Colonic mucosa (tissue), 4 donors: ENCODE measurements around the gene KLHL40. TPM values are rescaled to one million over a fixed set of nuclear protein-coding genes. Genes with fewer than 3 reads are reported as not detected.

ENCODE experiments used
- DNase-seq: peaks from one replicate; pipeline ENCODE4 v3.0.0-alpha.2; 2020
- H3K27ac ChIP-seq: fragments of 200-600 bp; one replicate; pipeline ENCODE4 v1.8.0; 2021
- H3K27me3 ChIP-seq: fragments of 200-600 bp; one replicate; pipeline ENCODE4 v1.8.0; 2021
- H3K36me3 ChIP-seq: fragments of 200-600 bp; one replicate; pipeline ENCODE4 v1.8.0; 2021
- H3K4me1 ChIP-seq: fragments of 200-600 bp; one replicate; pipeline ENCODE4 v1.8.0; 2021; ENCODE audit warnings: mild to moderate bottlenecking
- H3K4me3 ChIP-seq: fragments of 200-600 bp; one replicate; pipeline ENCODE4 v1.8.0; 2021
- H3K9ac ChIP-seq, 2 donors: one replicate each; pipeline ENCODE4 v1.7.0; 2013; ENCODE audit warnings: control low read depth in 2 of 2, low read depth in 2 of 2, low read length in 2 of 2
- H3K9me3 ChIP-seq: fragments of 200-600 bp; one replicate; pipeline ENCODE4 v1.8.0; 2021
- intact Hi-C: fragments of 100-400 bp; cut with DNase I; formaldehyde crosslinking; loops from one replicate; pipeline ENCODE4 v1.14.1; 2022
- total RNA-seq, 2 donors: library from RNA; stranded (reverse); fragmentation: NEBNext Ultra II Directional in 1 of 2; extraction: Animal tissue kit (Norgen Biotek cat#: 25700) in 1 of 2; gene quantifications; one replicate each; pipeline ENCODE4 v1.2.1, GENCODE V29; 2021
- TF ChIP-seq, protein P1 (sequence below): fragments of 200-600 bp; IDR thresholded peaks from one replicate; pipeline ENCODE4 v1.8.0; 2022; ENCODE audit warnings: antibody characterized with exemption, mild to moderate bottlenecking
- donor health status: healthy.
- donor health status: DM: no; HTN: no; CAD: no.
- donor health status: DM: no; HTN: no; CAD: no.

Gene KLHL40, protein sequence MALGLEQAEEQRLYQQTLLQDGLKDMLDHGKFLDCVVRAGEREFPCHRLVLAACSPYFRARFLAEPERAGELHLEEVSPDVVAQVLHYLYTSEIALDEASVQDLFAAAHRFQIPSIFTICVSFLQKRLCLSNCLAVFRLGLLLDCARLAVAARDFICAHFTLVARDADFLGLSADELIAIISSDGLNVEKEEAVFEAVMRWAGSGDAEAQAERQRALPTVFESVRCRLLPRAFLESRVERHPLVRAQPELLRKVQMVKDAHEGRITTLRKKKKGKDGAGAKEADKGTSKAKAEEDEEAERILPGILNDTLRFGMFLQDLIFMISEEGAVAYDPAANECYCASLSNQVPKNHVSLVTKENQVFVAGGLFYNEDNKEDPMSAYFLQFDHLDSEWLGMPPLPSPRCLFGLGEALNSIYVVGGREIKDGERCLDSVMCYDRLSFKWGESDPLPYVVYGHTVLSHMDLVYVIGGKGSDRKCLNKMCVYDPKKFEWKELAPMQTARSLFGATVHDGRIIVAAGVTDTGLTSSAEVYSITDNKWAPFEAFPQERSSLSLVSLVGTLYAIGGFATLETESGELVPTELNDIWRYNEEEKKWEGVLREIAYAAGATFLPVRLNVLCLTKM
- not detected for total RNA-seq

GRCh38 chr3:42685363-42685881 is at the start of gene KLHL40:
TSS of gene KLHL40 (plus strand) at chr3:42685537. CDS start at chr3:42685619, 82 bp downstream.
- Histone ChIP-seq H3K27me3 (no peaks in the 10 kb centered on the region), H3K27ac (no peak within 1 kb of the TSS), H3K4me3 (no peak within 1 kb of the TSS), H3K9ac (no peak within 1 kb of the TSS), H3K4me1 (no peaks in the 10 kb centered on the region), H3K9me3 (no peaks in the 10 kb centered on the region), H3K36me3 (no peaks in the 10 kb centered on the region)
- TF ChIP-seq, protein P1, sequence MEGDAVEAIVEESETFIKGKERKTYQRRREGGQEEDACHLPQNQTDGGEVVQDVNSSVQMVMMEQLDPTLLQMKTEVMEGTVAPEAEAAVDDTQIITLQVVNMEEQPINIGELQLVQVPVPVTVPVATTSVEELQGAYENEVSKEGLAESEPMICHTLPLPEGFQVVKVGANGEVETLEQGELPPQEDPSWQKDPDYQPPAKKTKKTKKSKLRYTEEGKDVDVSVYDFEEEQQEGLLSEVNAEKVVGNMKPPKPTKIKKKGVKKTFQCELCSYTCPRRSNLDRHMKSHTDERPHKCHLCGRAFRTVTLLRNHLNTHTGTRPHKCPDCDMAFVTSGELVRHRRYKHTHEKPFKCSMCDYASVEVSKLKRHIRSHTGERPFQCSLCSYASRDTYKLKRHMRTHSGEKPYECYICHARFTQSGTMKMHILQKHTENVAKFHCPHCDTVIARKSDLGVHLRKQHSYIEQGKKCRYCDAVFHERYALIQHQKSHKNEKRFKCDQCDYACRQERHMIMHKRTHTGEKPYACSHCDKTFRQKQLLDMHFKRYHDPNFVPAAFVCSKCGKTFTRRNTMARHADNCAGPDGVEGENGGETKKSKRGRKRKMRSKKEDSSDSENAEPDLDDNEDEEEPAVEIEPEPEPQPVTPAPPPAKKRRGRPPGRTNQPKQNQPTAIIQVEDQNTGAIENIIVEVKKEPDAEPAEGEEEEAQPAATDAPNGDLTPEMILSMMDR, result no peak
- no peak for DNase-seq
- intact Hi-C loops, result no loop called here

DNA sequence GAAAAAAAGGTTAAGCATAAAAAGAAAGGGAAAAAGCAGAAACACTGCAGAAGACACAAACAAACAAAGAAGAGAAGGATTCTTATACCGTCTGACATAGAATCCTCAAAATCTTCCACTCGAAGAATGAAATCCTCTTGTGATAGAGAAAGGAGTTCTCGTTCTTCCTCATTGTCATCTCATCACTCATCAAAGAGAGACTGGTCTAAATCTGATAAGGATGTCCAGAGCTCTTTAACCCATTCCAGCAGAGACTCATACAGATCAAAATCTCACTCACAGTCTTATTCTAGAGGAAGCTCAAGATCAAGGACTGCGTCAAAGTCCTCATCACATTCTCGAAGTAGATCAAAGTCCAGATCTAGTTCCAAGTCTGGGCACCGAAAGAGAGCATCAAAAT is 48.3 kb upstream of the KLHL40 start:
- H3K27ac ChIP-seq, result no peak overlapping the region
- DNase-seq, result no peak
- H3K36me3 ChIP-seq, result peaks cover 14% of the 10 kb centered on the region
- H3K4me1 ChIP-seq, result no peaks in the 10 kb centered on the region
- H3K9me3 ChIP-seq, result no peaks in the 10 kb centered on the region
- TF ChIP-seq, protein P1, result no peak
- intact Hi-C loops, result no loop called here
- no peak overlapping the region for H3K4me3 ChIP-seq
- no peaks in the 10 kb centered on the region for H3K27me3 ChIP-seq
- no peak overlapping the region for H3K9ac ChIP-seq

- peaks cover 14% of the 10 kb centered on the region for H3K36me3 ChIP-seq
- intact Hi-C loops, result no loop called here
Observed at GRCh38 chr3:42638339-42638842, 46.9 kb upstream of the KLHL40 start.

GRCh38 chr3:42639192-42639591 is 46.1 kb upstream of the KLHL40 start:
- H3K27me3 ChIP-seq, result no peaks in the 10 kb centered on the region
- no peak overlapping the region for H3K4me3 ChIP-seq
- H3K9ac ChIP-seq, result no peak overlapping the region
- no peak overlapping the region for H3K27ac ChIP-seq
- peaks cover 10% of the 10 kb centered on the region for H3K36me3 ChIP-seq
- no peak for DNase-seq
- H3K9me3 ChIP-seq, result no peaks in the 10 kb centered on the region
- TF ChIP-seq, protein P1, result no peak
- intact Hi-C loops, result no loop called here
- no peaks in the 10 kb centered on the region for H3K4me1 ChIP-seq

More at GRCh38 chr3:42638339-42638842, 46.9 kb upstream of the KLHL40 start:
- Histone ChIP-seq H3K9me3 (no peaks in the 10 kb centered on the region), H3K4me1 (no peaks in the 10 kb centered on the region), H3K27ac (peak overlapping the region; percentile 23), H3K4me3 (no peak overlapping the region), H3K27me3 (no peaks in the 10 kb centered on the region), H3K9ac (no peak overlapping the region)
- TF ChIP-seq, protein P1, result no peak
- DNase-seq, result no peak

- Histone ChIP-seq H3K4me3 (no peak overlapping the region), H3K27me3 (no peaks in the 10 kb centered on the region), H3K27ac (no peak overlapping the region), H3K4me1 (no peaks in the 10 kb centered on the region), H3K9me3 (no peaks in the 10 kb centered on the region), H3K9ac (no peak overlapping the region), H3K36me3 (peaks cover 10% of the 10 kb centered on the region)
- no peak for DNase-seq
- TF ChIP-seq, protein P1, result no peak
- intact Hi-C loops, result no loop called here
Observed at GRCh38 chr3:42640129-42640528, 45.2 kb upstream of the KLHL40 start.
